Activated CD8-positive, alpha-beta memory T cell treated with anti-CD3 and anti-CD28 coated beads for 4 hours (primary cell): ENCODE data around the gene SHB.

Source experiments
- DNase-seq, 2 donors: peaks; one replicate each; pipeline ENCODE4 v3.0.0-alpha.2; 2020; ENCODE audit warnings: low read depth in 2 of 2

SHB gene

DNA sequence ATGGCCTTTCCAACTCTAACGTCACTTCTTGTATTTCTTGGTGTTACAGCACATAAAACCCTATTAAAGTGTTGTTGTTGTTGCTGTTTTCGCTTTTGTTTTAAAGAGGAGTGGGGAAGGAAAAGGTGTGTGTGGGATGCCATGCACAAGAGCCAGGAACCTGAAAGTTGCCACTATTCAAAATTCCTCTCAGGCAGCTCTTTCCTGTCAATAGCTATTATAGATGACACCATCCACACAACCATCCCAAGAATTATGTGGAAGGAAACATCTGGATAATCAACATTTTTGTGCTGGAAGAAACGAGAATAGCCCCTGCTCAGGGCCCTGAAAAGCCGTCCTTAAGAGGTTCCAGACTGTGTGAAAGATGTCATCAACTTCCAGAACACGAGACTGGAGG lies 79.3 kb downstream of the SHB start:
- no peak for DNase-seq

DNA sequence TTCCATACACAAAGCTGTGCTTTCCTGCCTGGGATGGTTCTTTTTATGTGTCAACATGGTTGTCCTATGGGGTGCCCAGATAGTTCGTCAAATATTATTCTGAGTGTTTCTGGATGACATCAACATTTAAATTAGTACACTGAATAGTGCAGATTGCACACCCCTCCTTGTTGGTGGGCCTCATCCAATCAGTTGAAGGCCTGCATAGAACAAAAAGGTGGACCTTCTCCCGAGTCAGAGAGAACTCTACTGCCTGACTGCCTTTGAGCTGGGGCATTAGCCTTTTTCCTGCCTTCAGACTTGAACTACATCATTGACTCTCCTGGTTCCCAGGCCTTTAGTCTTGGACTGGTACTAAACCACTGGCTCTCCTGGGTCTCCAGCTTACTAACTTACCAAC lies 80.4 kb downstream of the SHB start:
- DNase-seq = no peak

DNA sequence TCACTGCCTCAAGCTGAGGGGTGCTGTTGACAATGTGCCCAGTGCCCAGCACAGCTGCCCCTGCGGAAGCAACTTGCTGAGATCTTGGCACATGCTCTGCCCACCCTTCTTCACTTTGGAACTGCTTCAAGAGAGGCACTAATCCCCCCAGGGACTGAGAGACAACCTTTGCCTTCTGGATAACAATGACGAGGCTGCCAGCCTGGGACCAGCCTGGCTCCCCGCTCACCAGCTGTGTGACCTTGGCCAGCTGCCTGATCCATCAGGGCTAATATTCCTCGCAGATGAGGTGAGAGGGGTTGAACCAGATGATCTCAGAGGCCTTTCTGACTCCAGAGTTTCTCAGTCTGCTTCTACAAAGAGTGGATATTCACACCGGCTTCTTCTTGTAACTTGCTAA lies 81.0 kb downstream of the SHB start:
- no peak for DNase-seq

DNA sequence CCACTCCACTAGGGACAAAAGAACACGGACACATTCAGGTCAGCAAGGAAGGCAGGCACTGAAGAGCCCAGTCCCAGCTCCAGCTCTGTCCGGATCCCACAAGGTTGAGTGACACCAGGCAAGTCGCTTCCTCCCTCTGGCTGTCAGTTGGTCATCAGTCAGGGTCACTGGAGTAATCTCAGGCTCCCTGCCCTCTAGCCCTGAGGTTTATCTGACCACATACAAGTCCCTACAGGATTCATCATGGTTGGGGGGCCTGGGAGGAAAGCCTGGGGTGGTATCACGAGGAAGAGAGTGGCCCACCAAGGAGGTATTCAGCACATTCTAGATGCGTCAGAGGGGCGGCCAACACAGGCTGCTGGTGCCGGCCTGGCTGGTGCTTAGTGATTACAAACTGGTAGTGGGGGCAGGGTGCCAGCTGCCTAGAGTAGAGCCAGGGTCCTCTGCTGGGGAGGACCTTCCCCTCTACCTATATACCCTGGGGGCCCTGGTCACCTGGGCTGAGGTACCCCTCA lies 81.5 kb downstream of the SHB start:
- DNase-seq = no peak

DNA sequence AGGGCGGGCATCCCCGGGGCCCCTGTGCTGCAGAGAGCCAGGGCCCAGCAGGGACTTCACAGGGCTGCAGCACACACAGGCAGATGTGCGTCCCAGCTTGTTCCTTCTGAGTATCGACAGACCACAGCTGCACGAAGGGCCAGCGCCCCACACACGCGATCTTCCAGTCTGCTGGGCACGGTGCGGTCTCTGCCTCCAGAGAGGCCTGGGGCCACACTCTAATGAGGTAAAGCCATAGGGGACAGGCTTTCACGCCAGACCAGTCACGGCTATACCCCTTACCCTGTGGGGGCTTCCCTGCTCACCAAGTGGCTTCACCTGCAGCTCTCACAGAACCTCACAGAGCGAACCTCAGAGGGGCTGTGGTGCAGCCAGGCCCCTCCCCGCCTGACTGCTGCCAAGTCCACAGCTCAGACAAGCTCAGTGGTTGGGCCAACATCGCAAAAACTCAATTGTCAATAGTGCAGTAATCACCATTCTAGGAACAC lies 82.2 kb downstream of the SHB start:
- no peak for DNase-seq

DNA sequence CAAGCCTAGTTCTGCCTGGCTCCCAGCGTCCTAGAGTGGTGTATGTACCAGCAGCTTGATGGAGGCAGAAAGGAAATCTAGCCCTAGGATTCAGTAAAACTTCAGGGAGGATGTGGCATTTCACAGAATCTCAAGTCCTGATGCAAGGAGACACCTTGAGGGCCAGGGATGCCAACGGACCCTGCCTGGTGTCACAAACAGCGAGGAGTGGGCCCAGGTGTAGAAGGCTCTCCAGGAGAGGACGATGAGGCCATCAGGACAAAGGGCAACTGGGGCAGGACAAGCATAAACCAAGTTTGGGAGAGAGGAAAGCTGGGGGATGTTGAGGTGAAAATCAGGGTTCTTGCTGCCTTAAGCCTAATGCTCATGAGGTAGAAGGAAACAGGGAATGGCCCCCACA lies 83.0 kb downstream of the SHB start:
- no peak for DNase-seq

DNA sequence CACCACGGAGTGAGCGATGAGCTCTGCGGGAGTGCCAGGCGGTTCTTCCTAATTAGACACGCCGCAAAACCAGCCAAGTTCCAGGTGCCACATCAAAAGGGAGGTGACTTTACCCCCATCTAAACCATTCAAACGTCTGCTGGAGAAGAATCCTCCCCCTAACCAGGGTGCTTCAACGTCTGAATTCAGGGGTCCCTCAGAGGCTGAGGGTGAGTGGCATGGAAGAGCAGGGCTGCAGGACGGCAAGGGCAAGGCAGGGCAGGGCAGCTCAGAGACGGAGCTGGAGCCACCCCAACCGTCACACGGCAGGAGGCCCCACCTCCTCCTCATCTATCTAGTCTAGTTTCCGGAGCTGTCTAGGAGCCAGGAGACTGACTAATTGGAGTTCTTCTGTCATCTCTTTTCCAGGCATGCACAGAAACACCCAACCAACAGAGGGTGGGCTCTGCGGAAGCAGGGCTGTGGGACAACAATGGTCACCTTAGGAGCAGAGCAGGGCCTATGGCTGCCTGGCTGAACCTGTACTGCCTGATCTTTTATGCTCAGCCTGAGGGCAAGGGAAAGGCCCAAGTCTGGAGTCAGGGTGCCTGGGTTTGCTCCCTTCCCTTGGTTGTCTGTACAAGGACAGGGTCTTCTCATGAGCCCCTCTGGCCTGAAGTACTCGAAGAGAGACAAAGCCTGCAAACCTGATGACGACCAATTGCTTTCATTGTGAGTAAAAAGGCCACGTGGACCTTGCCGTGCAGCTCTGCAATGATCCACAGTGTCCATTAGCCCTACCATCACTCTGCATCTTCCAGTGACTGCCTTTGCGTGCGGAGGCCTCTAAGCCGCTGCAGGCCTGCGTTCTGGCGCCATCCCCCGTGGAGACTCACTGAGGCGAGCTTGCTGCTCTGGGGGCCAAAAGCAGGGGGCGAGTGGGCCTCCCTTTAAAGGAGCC lies 84.1 kb downstream of the SHB start:
- no peak for DNase-seq

DNA sequence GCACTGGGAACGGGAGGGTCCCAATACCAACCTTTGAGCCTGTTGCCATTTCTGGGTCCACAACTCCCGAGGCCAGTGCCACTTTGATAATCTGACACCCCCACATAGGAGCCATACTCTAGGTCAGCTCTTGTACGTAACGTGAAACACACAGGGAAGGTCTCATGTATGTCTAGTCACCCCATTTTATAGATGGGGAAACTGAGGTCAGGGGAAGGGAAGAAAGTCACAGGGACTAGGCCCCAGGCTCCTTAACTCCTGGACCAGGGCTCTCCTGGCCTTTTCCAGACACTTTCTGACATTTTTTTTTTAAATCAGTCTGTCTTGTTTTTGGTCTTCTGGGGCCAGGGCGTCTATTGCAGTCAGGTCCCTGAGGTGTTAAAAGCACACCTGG lies 84.8 kb downstream of the SHB start:
- no peak for DNase-seq

DNA sequence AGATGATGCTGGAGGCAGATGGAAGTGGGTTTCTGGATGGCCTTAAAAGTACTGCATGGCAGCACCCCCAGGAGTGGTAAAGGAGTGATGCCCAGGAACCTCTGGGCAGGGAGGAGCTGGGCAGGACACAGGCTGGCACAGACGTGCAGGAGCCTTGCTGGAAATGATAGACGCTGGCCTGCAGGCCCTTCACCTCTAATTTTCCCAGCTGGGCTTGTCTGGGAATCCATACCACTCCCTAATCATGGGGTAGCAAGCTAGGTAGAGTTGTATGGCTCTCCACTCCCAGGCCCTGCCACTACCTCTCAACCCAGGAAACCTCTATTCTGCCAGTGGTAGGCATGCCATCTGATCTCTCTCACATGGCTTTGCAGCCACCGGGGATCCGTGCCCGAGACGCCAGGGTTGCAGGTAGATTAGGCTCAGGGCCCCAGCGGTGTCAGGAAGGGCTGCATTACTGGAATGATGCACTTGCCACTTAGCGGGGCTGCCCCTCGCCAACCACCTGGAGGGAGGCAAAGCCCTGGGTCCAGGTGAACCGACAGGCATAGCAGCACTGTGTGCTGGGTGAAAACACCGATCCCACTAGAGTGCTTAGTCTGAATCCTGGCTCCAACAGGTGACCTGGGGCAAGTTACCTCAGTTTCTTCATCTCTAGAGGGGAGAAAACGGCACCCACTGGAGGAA lies 85.5 kb downstream of the SHB start:
- no peak for DNase-seq

DNA sequence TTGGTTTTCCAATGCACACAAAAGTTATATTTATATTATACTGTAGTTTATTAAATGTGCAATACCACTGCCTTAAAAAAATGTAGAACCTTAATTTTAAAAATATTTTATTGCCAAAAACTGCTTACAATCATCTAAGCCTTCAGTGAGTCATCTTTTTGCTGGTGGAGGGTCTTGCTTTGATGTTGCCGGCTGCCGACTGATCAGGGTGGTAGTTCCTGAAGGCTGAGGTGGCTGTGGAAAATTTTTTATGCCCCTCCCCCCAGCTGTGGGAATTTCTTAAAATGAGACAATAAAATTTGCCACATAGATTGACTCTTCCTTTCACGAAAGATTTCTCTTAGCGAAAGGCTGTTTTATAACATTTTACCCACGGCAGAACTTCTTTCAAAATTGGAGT lies 89.2 kb downstream of the SHB start:
- no peak for DNase-seq

DNA sequence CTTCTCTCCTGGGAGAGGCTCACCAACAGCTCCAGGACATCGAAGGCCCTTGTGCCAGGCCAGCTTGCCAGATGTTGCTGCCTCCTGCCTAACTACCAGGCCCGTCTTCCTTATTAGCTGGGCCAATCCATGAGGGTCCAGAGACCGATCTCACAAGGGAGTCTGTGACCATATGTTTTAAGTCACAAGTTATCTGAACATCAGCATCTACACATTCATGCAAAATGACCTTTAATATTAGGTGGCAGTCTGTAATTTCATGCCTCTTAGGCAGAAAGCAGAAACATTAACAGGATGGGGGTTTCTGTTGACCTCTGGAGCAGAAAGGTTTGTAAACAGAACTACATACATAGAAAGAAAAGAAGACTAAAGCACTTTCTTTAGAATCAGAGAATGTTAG lies 90.0 kb downstream of the SHB start:
- DNase-seq = no peak

DNA sequence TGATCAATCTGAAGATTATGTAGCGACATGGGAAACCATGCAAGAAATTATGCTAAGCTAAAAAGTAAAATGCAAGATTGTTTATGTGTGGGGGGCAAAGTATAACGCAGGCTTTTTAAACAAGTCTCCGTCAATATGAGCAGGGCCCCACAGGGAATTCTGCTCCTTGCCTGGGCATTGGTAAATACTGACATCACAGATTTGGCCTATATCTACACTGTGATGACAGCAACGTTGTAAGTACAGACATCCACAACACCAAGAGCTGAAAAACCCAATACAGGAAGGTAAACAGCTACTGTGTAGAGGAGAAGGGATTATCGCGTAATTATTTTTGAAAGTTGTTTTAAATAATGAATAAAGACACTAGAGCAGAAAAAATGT lies 90.6 kb downstream of the SHB start:
- no peak for DNase-seq

DNA sequence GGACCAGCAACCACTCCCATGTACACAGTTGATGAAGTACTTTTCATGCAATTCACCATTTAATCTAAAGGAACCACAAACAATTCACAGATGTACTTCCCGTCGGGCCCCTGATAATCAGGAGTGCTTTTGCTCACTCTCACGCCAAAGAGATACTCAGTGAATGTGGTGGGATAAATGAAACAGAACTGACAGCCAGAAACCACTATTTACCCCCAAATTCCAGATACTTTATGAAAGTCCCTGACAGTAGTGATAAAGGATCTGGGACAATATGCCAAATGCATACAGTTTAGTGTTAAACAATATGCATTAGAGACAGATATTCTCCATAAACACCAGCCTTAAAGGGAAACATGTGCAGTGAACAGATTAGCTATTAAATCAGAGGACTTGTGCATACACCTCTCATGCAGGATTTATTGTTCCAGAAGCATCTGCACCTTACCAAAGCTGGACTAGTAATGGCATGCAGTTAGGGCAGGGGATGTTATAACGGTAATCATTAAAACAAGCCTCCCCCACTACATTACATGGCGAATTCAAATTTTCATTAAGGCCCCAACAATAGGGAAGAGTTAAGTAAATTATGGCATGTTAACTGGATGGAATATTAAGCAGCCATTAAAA lies 91.1 kb downstream of the SHB start:
- DNase-seq = no peak

DNA sequence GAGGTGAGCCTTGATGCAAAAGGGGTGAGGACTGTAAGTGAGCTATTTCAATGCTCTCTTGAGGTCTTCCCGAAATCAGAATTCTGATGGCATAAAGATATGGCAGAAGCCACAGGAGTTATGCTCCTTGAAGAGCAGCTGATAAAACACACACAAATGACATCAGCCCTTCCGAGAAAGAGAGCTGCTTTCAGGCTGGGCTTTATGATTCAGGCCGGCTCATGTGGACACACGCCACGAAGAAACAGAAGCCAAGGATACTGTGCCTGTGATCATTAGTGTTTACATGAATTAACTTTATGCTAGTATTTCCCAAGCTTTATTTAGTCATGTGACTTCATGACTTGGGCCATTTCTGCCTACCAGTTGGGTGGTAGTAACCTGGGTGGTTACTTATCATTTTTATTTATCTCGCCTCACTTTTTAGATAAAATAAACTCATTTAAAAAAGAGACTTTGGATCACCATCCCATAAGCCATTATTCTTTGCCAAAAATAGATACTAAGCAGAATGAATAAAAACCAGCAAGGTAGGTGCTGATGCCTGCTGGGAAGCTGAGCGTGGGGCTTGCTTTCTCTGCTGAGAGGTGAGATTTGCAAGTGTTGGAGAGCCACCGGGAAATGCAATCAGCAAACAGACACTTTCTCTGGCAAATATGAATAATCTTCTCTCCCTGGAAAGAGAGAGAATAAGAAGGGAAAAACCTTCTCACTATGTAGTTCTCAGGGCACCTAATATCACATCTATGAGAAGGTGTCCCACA lies 92.1 kb downstream of the SHB start:
- no peak for DNase-seq

DNA sequence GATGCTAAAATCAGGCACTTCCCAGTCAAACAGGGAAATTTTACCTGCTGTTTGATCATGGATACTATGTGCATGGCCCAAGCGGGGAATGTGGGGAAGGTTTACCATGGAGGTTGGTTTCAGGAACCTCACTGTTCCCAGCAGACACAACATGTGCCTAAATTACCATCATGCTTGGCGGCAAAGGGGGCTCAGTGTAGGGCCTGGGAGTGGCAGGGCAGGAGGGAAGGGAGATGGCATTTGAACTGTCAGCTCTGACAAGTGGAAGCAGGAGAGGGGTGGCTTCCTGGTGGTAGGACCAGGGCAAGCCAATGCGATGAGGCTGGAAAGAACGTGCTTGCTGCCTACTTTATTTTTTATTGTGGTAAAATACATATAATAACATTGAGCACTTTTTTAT lies 93.4 kb downstream of the SHB start:
- DNase-seq = no peak

DNA sequence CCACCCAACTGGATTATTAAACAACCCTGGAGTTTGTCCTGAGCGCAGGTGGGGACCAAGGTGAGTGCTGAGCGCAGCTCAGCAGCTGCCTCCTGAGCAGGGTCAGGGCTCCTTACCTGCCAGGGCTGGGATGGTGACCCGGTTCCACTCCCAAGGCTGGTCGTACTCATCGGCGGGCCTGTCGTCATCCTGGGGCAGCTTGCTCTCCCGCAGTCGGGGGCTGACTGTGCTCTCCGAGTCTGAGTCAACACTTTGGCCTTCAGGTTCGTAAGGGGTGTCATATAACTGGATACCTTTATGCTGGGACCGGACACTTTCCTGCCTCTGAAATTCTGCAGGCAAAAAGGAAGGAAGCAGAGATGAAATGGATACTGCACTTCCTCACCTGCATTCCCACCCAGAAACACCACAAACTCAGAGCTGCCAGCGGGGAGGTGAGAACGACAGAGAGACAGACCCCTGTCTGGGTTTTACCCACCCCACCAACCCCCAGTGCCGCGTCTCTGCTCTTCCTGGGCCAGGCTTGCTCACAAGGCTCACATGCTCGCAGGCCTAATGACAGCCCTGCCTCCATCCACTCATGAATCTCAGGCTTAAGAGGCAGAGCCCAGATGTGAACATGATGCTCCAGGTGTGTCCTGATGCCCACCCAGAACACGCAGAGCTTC lies 94.4 kb downstream of the SHB start:
- no peak for DNase-seq

DNA sequence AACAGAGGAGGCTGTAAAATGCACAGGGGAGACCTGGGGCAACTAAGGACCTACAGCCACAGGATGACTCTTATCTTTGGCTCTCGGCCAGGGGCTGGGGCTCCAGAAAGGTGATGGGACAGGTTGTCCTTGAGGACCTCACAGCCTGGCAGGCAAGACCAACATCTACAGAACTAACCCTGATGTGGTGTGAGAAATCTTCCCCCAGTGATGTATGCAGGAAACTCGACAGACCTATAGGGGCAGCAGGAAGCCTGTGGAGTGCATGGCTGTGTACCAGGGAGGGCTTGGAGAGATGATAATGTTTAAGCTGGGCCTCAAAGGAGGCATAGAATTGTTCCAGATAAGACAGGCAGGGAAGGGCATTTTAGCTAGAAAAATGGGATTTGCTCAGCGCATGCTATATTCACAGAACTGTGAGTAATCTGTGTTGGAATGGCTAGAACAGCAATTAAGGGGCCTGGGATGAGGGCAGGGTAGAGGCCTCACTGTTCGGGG lies 96.6 kb downstream of the SHB start:
- no peak for DNase-seq

DNA sequence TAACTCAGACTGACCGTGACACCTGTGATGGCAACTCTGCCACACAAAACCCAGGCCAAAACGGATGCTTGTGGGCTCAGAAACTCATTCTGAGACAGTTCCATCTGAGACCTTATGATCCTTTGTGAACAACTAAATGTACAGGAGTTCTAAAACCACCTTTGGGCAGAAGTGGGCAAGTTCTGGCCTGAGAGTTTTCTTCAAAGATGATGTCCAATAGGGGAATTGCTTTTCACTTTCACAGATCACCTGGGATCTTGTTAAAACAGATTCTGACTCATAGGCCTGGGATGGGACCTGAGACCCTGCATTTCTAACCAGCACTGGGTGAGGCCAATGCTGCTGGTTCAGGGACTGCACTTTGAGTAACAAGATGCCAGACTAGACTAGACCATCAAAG lies 97.3 kb downstream of the SHB start:
- DNase-seq = no peak

DNA sequence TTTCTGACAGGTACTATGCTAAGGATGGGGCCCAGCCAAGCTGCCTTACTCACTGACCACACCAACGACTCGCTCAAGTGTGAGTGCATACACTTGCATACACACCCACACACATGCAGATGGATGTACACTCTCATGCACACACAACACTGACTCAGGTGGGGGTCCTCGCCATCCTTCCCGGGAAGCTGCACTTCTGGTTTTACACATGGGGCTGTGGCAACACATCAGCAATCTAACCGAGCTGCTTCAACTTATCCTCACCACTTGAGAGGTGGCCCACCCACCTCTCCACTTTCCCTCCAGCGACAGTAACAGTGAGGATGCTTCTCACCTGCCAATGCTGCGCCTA lies 97.9 kb downstream of the SHB start:
- DNase-seq = no peak

DNA sequence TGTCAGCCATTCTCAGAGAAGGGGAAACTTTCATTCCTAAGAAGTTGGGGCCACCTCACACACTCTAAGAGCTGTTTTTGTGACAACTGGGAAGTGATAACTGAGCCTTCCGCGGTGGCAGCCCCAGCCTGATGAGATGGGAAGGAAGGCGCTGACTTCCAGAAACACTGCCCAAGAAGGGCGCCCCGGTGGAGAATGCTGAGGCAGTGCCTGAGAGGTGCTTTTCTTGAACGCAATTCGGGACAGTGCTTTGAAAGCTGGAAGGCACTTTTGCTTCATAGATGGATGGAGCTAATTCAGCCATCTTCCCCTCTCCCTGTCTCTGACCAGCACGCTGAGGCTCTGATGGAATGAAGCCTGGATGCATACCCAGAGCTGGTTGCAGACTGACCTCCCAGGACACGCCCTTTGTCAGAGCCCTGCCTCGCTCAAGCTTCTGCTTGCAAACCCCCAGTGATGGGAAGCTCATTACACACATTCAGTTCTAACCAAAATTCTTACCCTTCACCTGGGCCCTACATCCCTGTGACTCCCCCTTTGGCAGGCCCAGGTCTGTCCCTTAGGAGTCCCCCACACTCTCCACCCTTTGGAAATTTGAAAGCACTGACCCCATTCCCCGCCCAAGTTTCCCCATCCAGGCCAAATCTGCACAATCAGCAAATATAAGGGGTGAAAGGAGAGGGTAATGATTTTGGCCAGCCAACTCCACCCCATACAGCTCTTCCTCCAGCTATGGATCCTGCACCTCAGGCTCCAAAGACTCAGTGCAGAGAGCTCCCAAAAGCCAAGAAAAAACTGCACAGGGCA lies 98.5 kb downstream of the SHB start:
- DNase-seq = no peak
